K562 (cell line): Measurements from ENCODE around the gene CHSY1. TPM values are rescaled to one million over a fixed set of nuclear protein-coding genes. Genes with fewer than 3 reads are reported as not detected.
A peak's percentile ranks its signal among the peaks of the same experiment; 100 is the strongest.

Experiments
- CAMTA2 ChIP-seq: fragments of 250-450 bp; sonication (Bioruptor Pico); conservative IDR thresholded peaks from 2 replicates; pipeline ENCODE4 v1.5.1; 2022
- EP400 ChIP-seq: fragments of 450-650 bp; IDR thresholded peaks from 2 replicates; pipeline ENCODE4 v1.6.1; 2017; ENCODE audit warnings: antibody characterized with exemption, mild to moderate bottlenecking, moderate library complexity
- FOXM1 ChIP-seq, 2 experiments: fragments of 450-650 bp in 1 of 2; sonication (generic) in 1 of 2; formaldehyde crosslinking in 1 of 2; IDR thresholded peaks; 2 replicates each; pipeline versions ENCODE4 v1.6.1 to v1.9.0; 2017 to 2022; ENCODE audit warnings: low read depth in 2 of 2, mild to moderate bottlenecking in 2 of 2, missing genetic modification reagents in 1 of 2, moderate library complexity in 1 of 2
- GATAD2A ChIP-seq: fragments of 450-650 bp; IDR thresholded peaks from 2 replicates; pipeline ENCODE4 v1.6.1; 2017
- PCBP1 ChIP-seq: fragments of 200-400 bp; formaldehyde crosslinking; IDR thresholded peaks from 2 replicates; pipeline ENCODE4 v1.6.1; 2018; ENCODE audit warnings: mild to moderate bottlenecking, low read depth, low read length; ENCODE audit not compliant: poor library complexity, severe bottlenecking
- PHB2 ChIP-seq: fragments of 450-650 bp; IDR thresholded peaks from 2 replicates; pipeline ENCODE4 v1.6.1; 2017; ENCODE audit warnings: low read depth
- PHF20 ChIP-seq: fragments of 450-650 bp; IDR thresholded peaks from 2 replicates; pipeline ENCODE4 v1.6.1; 2018; ENCODE audit not compliant: partially characterized antibody
- POLR2G ChIP-seq: fragments of 200-400 bp; formaldehyde crosslinking; IDR thresholded peaks from 2 replicates; pipeline ENCODE4 v1.6.1; 2017; ENCODE audit warnings: low read depth, mild to moderate bottlenecking, antibody characterized with exemption, low read length, moderate library complexity
- SOX6 ChIP-seq: fragments of 450-650 bp; IDR thresholded peaks from 2 replicates; pipeline ENCODE4 v1.6.1; 2014; ENCODE audit warnings: mild to moderate bottlenecking
- SUPT5H ChIP-seq: fragments of 450-650 bp; IDR thresholded peaks from 2 replicates; pipeline ENCODE4 v1.6.1; 2016
- ZNF561 ChIP-seq: fragments of 450-650 bp; formaldehyde crosslinking; conservative IDR thresholded peaks from 2 replicates; pipeline ENCODE4 v1.4.0; 2020; ENCODE audit warnings: mild to moderate bottlenecking, moderate library complexity
- polyA plus RNA-seq, 8 experiments: library from polyadenylated mRNA; depleted of rRNA in 4 of 8; stranded (reverse) in 5 of 8; unstranded in 3 of 8; fragments of >200 nt; fragmentation: Nextera tagmentation in 2 of 8; fragmentation: Illumina TruSeq in 1 of 8; extraction: Ambion mirVana in 2 of 8; extraction: Trizol in 1 of 8; gene quantifications; 2 replicates each; pipeline versions ENCODE4 v1.2.1 to v1.2.3, GENCODE V29; 2011 to 2014; ENCODE audit warnings: inconsistent platforms in 1 of 8, missing spikeins in 1 of 8
- total RNA-seq, 7 experiments: library from RNA; depleted of rRNA in 6 of 7; stranded (reverse); fragments of >200 nt in 6 of 7; fragmentation: Illumina TruSeq in 2 of 7; extraction: Trizol in 2 of 7; gene quantifications; 2 replicates each; pipeline versions ENCODE4 v1.2.1 to v1.2.3, GENCODE V29; 2011 to 2021; ENCODE audit warnings: low replicate concordance in 1 of 7
- TF ChIP-seq, protein P1 (sequence below), 3 experiments: IDR thresholded peaks in 2 of 3; conservative IDR thresholded peaks in 1 of 3; 2 replicates each; pipeline ENCODE4 v1.5.1; 2011 to 2012; ENCODE audit warnings: low read length in 3 of 3, mild to moderate bottlenecking in 3 of 3, control low read depth in 2 of 3, improper control_type of control experiment in 1 of 3, inconsistent platforms in 1 of 3, low read depth in 1 of 3, mixed read lengths in 1 of 3, moderate library complexity in 1 of 3; ENCODE audit not compliant: insufficient read depth in 2 of 3
- TF ChIP-seq, protein P2 (sequence below): sonication (generic); formaldehyde crosslinking; IDR thresholded peaks from 2 replicates; pipeline ENCODE4 v1.9.0; 2022; ENCODE audit warnings: mild to moderate bottlenecking, missing genetic modification reagents
- TF ChIP-seq, protein P3 (sequence below): fragments of 250-450 bp; sonication (Bioruptor Pico); IDR thresholded peaks from 2 replicates; pipeline ENCODE4 v1.6.1; 2021; ENCODE audit warnings: mild to moderate bottlenecking
- TF ChIP-seq, protein P4 (sequence below): fragments of 250-450 bp; sonication (Bioruptor Pico); IDR thresholded peaks from 2 replicates; pipeline ENCODE4 v1.5.0; 2021; ENCODE audit warnings: mild to moderate bottlenecking, moderate library complexity

The CHSY1 gene
- total and polyA plus RNA-seq, 9 of the 15 experiments (the other 6 are each of a cell fraction or from before 2014, with no cell fraction given) = 7.0 to 16.4 (median 13.4) TPM

DNA sequence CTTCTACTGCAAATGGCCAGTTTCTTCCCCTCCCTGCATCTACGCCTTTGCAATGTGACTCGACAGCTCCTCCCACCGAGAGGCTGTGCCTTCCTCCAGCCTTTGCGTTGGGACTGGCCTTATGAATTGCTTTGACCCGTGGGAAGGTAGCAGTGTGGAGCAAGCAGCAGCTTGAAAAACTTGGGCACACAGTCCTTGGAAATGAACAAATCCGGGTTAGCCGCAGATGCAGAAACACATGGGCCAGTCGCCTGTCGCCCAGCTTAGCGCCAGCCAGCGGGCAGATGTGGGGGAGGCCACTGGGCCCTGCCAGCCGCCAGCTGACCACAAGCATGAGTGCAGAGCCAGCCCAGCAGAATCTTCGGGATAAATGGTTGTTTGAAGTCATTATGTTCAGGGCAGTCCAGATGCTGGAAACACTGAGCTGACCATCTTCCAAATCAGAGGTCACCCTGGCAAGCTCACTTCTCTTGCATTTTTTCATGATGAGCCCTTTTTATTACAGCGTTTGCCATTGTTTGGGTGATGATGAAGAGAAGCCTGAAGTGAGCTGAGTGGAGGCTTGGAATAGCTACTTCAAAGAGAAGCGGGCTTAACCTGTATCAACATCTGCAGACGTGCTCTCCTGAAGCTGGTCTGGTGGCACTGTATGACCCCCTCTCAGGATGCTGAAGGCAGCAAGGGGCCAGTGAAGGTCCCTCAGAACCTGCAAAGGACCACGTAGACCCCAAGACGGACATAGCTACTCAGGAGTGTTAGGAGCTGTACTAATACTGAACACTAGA, 15.7 kb upstream of the CHSY1 start (continued):
- TF ChIP-seq, protein P1, sequence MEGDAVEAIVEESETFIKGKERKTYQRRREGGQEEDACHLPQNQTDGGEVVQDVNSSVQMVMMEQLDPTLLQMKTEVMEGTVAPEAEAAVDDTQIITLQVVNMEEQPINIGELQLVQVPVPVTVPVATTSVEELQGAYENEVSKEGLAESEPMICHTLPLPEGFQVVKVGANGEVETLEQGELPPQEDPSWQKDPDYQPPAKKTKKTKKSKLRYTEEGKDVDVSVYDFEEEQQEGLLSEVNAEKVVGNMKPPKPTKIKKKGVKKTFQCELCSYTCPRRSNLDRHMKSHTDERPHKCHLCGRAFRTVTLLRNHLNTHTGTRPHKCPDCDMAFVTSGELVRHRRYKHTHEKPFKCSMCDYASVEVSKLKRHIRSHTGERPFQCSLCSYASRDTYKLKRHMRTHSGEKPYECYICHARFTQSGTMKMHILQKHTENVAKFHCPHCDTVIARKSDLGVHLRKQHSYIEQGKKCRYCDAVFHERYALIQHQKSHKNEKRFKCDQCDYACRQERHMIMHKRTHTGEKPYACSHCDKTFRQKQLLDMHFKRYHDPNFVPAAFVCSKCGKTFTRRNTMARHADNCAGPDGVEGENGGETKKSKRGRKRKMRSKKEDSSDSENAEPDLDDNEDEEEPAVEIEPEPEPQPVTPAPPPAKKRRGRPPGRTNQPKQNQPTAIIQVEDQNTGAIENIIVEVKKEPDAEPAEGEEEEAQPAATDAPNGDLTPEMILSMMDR (IDR thresholded peaks at IDR 0.05 in 2 of 3, conservative IDR thresholded peaks at IDR 0.05 in 1 of 3; ENCODE audit: insufficient read depth in 2 of 3, low read depth in 1 of 3, low read length in 3 of 3) = 0 out of 6 replicates have a peak, but pooled peaks of 1 of the 3 experiments have one; percentile 21
- TF ChIP-seq PCBP1 (no peak), POLR2G (peak; percentile 60), GATAD2A (no peak), SUPT5H (no peak), PHF20 (no peak), ZNF561 (no peak), EP400 (no peak), CAMTA2 (CRISPR knock-in tag) (no peak), FOXM1 (IDR thresholded peaks at IDR 0.05; ENCODE audit: low read depth) (no peak), FOXM1 (CRISPR knock-in tag; IDR thresholded peaks at IDR 0.05; ENCODE audit: low read depth) (no peak), SOX6 (no peak), PHB2 (no peak)
- TF ChIP-seq, protein P2, sequence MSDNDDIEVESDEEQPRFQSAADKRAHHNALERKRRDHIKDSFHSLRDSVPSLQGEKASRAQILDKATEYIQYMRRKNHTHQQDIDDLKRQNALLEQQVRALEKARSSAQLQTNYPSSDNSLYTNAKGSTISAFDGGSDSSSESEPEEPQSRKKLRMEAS = 0 out of 2 replicates have a peak, but pooled peaks have one; percentile 22
- TF ChIP-seq, protein P3, sequence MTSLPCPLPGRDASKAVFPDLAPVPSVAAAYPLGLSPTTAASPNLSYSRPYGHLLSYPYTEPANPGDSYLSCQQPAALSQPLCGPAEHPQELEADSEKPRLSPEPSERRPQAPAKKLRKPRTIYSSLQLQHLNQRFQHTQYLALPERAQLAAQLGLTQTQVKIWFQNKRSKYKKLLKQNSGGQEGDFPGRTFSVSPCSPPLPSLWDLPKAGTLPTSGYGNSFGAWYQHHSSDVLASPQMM = no peak
- TF ChIP-seq, protein P4, sequence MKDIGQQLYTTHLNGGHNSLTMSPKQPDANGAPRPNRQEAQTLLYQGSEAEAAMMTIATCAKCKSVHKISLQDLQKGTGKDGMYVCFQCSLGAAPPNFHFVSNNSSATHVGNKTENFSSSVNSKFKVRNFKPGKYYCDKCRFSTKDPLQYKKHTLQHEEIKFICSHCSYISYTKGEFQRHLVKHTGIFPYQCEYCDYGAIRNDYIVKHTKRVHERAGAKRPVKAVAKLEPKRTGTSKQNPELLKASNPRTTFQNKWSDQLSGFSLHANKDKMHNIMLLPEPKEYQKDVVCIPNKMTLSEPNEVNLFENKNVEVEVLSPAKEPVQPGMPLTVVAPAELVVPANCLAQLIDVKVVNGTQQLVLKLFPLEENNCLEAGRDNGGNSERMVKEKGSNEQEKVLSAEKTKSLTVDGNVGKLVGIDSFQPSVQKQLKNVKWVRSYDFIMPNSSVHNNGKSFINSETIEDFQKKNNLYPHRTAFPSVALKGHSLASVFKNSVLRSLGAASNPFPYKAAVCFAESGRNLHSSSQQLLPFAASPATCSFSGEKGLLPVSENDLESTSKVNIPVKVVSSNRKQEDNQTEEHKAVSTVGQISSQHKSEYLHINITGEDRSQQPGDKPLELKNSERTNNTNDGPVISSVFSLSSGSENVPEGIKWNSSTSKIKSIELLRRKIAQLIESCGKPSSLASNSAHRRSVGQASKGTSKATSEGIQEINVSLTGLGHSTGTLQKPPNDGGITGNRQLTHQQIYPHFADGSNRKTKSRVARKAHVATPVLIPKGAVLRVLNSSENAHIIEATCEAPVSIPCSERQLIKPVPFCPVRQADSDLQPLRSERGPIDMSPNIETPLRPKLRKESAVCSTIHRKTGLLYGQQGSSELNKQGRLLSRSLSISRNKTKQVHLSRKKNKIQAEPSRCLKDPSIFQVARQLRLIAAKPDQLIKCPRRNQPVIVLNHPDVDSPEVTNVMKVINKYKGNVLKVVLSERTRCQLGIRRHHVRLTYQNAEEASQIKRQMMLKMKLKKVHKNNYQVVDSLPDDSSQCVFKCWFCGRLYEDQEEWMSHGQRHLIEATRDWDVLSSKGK (CRISPR knock-in tag) = no peak
